ENCODE results near the gene SYT17.

DNA sequence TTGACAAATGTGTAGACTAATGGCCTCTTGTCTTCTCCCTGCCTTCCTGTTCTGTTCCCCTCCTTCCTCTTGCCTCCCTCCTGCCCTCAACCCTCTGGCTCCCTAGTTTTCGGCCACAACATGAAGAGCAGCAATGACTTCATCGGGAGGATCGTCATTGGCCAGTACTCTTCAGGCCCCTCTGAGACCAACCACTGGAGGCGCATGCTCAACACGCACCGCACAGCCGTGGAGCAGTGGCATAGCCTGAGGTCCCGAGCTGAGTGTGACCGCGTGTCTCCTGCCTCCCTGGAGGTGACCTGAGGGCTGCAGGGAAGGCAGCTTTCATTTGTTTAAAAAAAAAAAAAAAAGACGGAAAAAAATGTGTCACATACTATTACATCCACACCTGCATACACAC is 98.7 kb downstream of the SYT17 start:
- no peak for TF ChIP-seq POLR2A (IDR thresholded peaks at IDR 0.05)
- no peak for TF ChIP-seq CTCF (IDR thresholded peaks at IDR 0.05)
